ENCODE data around the gene VTI1B. TPM values are rescaled to one million over a fixed set of nuclear protein-coding genes. Genes with fewer than 3 reads are reported as not detected.

The VTI1B gene
- total and polyA plus RNA-seq, 4 donors, result 43.9 to 105 (median 67.5) TPM

- Histone ChIP-seq H3K27me3 (ENCODE audit: control insufficient read depth in 3 of 3, insufficient read depth in 3 of 3, low read length in 2 of 3) (no peaks in the 10 kb centered on the region), H3K4me1 (ENCODE audit: control insufficient read depth in 5 of 5, insufficient read depth in 5 of 5, low read length in 5 of 5) (peaks cover 0 to 4% (median 0%) of the 10 kb centered on the region in 5 donors), H3K4me3 (no peak overlapping the region), H3K36me3 (ENCODE audit: control insufficient read depth in 4 of 4, insufficient read depth in 4 of 4, low read length in 4 of 4) (peaks cover 28 to 56% (median 39%) of the 10 kb centered on the region in 4 donors), H3K9ac (ENCODE audit: insufficient read depth in 1 of 2, low read length in 2 of 2) (no peak overlapping the region), H3K9me3 (ENCODE audit: control insufficient read depth in 4 of 4, insufficient read depth in 3 of 4, low read length in 3 of 4) (no peaks in the 10 kb centered on the region), H3K27ac (ENCODE audit: low read depth in 1 of 2, low read length in 1 of 2) (no peak overlapping the region)
- WGBS, 2 donors, result 96 to 98% methylated on average over 4 of the region's 4 CpGs
- ATAC-seq (ENCODE audit: insufficient read depth, low FRiP score) (no peak), DNase-seq (no peak)
- no peak for TF ChIP-seq CTCF (IDR thresholded peaks at IDR 0.05; ENCODE audit: control extremely low read depth, extremely low read depth)
Measured at GRCh38 chr14:67690011-67690410, 15.6 kb upstream of the VTI1B start.

- no peaks in the 10 kb centered on the region for H3K27me3 ChIP-seq (ENCODE audit: control insufficient read depth in 3 of 3, insufficient read depth in 3 of 3, low read length in 2 of 3)
- no peak overlapping the region for H3K4me3 ChIP-seq
- no peak overlapping the region for H3K9ac ChIP-seq (ENCODE audit: insufficient read depth in 1 of 2, low read length in 2 of 2)
- DNase-seq, result no peak
- no peak for ATAC-seq (ENCODE audit: insufficient read depth, low FRiP score)
- H3K4me1 ChIP-seq (ENCODE audit: control insufficient read depth in 5 of 5, insufficient read depth in 5 of 5, low read length in 5 of 5), result no peaks in the 10 kb centered on the region
- peaks cover 10 to 42% (median 21%) of the 10 kb centered on the region in 4 donors for H3K36me3 ChIP-seq (ENCODE audit: control insufficient read depth in 4 of 4, insufficient read depth in 4 of 4, low read length in 4 of 4)
- no peaks in the 10 kb centered on the region for H3K9me3 ChIP-seq (ENCODE audit: control insufficient read depth in 4 of 4, insufficient read depth in 3 of 4, low read length in 3 of 4)
- H3K27ac ChIP-seq (ENCODE audit: low read depth in 1 of 2, low read length in 1 of 2), result no peak overlapping the region
- no peak for TF ChIP-seq CTCF (IDR thresholded peaks at IDR 0.05; ENCODE audit: control extremely low read depth, extremely low read depth)
Measured at GRCh38 chr14:67683842-67684241, 9.4 kb upstream of the VTI1B start.

- H3K36me3 ChIP-seq (ENCODE audit: control insufficient read depth in 4 of 4, insufficient read depth in 4 of 4, low read length in 4 of 4), result peaks cover 11 to 39% (median 19%) of the 10 kb centered on the region in 4 donors
- ATAC-seq (ENCODE audit: insufficient read depth, low FRiP score), result no peak
Measured at GRCh38 chr14:67680941-67681340, 6.5 kb upstream of the VTI1B start.

More at GRCh38 chr14:67680941-67681340, 6.5 kb upstream of the VTI1B start:
- H3K27me3 ChIP-seq (ENCODE audit: control insufficient read depth in 3 of 3, insufficient read depth in 3 of 3, low read length in 2 of 3), result no peaks in the 10 kb centered on the region
- no peaks in the 10 kb centered on the region for H3K9me3 ChIP-seq (ENCODE audit: control insufficient read depth in 4 of 4, insufficient read depth in 3 of 4, low read length in 3 of 4)
- no peak overlapping the region for H3K9ac ChIP-seq (ENCODE audit: insufficient read depth in 1 of 2, low read length in 2 of 2)
- no peak for DNase-seq
- WGBS, 2 donors, result 47 to 65% methylated on average over 2 of the region's 2 CpGs
- no peaks in the 10 kb centered on the region for H3K4me1 ChIP-seq (ENCODE audit: control insufficient read depth in 5 of 5, insufficient read depth in 5 of 5, low read length in 5 of 5)
- no peak overlapping the region for H3K27ac ChIP-seq (ENCODE audit: low read depth in 1 of 2, low read length in 1 of 2)
- no peak overlapping the region for H3K4me3 ChIP-seq
- TF ChIP-seq CTCF (IDR thresholded peaks at IDR 0.05; ENCODE audit: control extremely low read depth, extremely low read depth), result no peak
